Measurements from ENCODE around the gene NEK11. TPM values are rescaled to one million over a fixed set of nuclear protein-coding genes. Genes with fewer than 3 reads are reported as not detected.

Gene NEK11
- total RNA-seq, 1 donor from 2014 or later = 7.1 TPM

DNA sequence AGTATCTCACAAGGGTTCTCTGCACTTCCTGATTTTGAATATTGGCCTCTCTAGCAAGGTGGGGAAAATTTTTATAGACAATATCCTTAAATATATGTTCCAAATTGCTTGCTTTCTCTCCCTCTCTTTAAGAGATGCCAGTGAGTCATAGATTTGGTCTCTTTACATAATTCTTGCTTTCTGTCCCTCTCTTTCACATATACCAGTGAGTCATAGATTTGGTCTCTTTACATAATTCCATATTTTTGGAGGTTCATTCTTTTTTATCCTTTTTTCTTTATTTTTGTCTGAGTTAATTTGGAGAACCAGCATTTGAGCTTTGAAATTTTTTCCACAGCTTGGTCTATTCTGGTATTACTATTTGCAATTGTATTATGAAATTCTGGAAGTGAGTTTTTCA, 277.2 kb downstream of the NEK11 start:
- no peak overlapping the region for H3K4me3 ChIP-seq (ENCODE audit: insufficient read depth, low read depth, low read length)
- no peaks in the 10 kb centered on the region for H3K4me1 ChIP-seq (ENCODE audit: insufficient read depth, low read length)
- Mint-ChIP-seq H3K36me3 (ENCODE audit: low read depth, unreplicated experiment) (no peaks in the 10 kb centered on the region), H3K9me3 (ENCODE audit: unreplicated experiment) (no peaks in the 10 kb centered on the region), H3K4me1 (ENCODE audit: low read depth, unreplicated experiment) (no peaks in the 10 kb centered on the region), H3K4me3 (ENCODE audit: unreplicated experiment) (no peak overlapping the region), H3K27me3 (ENCODE audit: low read depth, unreplicated experiment) (no peaks in the 10 kb centered on the region), H3K27ac (ENCODE audit: unreplicated experiment) (no peak overlapping the region)
- no peaks in the 10 kb centered on the region for H3K36me3 ChIP-seq (ENCODE audit: insufficient read depth, low read length)
- H3K79me2 ChIP-seq (ENCODE audit: insufficient read depth, low read length) = no peaks in the 10 kb centered on the region
- no peaks in the 10 kb centered on the region for H3K27me3 ChIP-seq (ENCODE audit: insufficient read depth, low read length)
- H3K9me3 ChIP-seq (ENCODE audit: insufficient read depth, low read depth, low read length) = no peaks in the 10 kb centered on the region
- TF ChIP-seq, protein P1, sequence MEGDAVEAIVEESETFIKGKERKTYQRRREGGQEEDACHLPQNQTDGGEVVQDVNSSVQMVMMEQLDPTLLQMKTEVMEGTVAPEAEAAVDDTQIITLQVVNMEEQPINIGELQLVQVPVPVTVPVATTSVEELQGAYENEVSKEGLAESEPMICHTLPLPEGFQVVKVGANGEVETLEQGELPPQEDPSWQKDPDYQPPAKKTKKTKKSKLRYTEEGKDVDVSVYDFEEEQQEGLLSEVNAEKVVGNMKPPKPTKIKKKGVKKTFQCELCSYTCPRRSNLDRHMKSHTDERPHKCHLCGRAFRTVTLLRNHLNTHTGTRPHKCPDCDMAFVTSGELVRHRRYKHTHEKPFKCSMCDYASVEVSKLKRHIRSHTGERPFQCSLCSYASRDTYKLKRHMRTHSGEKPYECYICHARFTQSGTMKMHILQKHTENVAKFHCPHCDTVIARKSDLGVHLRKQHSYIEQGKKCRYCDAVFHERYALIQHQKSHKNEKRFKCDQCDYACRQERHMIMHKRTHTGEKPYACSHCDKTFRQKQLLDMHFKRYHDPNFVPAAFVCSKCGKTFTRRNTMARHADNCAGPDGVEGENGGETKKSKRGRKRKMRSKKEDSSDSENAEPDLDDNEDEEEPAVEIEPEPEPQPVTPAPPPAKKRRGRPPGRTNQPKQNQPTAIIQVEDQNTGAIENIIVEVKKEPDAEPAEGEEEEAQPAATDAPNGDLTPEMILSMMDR (IDR thresholded peaks at IDR 0.05; ENCODE audit: insufficient read depth, low read depth, low read length) = no peak
- no peak for TF ChIP-seq EZH2 (IDR thresholded peaks at IDR 0.05; ENCODE audit: insufficient read depth, low read length)
- no peak overlapping the region for H3K4me2 ChIP-seq (ENCODE audit: low read length)
- no peak overlapping the region for H2AFZ ChIP-seq (ENCODE audit: low read depth, low read length)
- peak; percentile 11 for DNase-seq (ENCODE audit: low read depth)
- H3K27ac ChIP-seq (ENCODE audit: low read depth, low read length) = no peak overlapping the region
- FAIRE-seq = no peak
- H3K9ac ChIP-seq (ENCODE audit: low read length) = no peak overlapping the region
- H4K20me1 ChIP-seq (ENCODE audit: insufficient read depth, low read length) = no peaks in the 10 kb centered on the region

DNA sequence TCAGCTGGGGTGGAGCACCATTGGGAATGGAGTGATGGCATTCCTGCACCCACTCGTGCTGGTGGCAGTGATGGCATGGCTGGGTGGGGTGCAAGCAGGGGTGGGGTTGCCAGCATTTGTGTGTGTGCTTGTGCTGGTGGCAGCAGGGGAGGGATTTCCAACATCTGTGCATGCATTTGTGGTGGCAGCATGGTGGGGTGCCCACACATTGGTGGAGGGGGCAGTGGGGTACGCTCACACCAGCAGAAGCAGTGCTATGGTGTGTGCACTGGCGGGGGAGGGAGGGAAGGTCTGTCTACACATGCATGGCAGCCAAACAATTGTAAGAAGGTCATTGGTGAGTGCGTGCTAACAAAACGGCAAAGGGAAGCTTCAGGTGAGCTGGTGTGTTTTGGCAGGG, 278.2 kb downstream of the NEK11 start:
- H3K9me3 Mint-ChIP-seq (ENCODE audit: unreplicated experiment) = no peaks in the 10 kb centered on the region
- no peaks in the 10 kb centered on the region for H3K4me1 ChIP-seq (ENCODE audit: insufficient read depth, low read length)
- H3K9ac ChIP-seq (ENCODE audit: low read length) = no peak overlapping the region
- H3K4me1 Mint-ChIP-seq (ENCODE audit: low read depth, unreplicated experiment) = no peaks in the 10 kb centered on the region
- no peaks in the 10 kb centered on the region for H3K36me3 ChIP-seq (ENCODE audit: insufficient read depth, low read length)
- no peak overlapping the region for H3K4me2 ChIP-seq (ENCODE audit: low read length)
- no peaks in the 10 kb centered on the region for H3K36me3 Mint-ChIP-seq (ENCODE audit: low read depth, unreplicated experiment)
- no peak overlapping the region for H3K27ac Mint-ChIP-seq (ENCODE audit: unreplicated experiment)
- H2AFZ ChIP-seq (ENCODE audit: low read depth, low read length) = no peak overlapping the region
- no peak overlapping the region for H3K4me3 Mint-ChIP-seq (ENCODE audit: unreplicated experiment)
- no peak for DNase-seq (ENCODE audit: low read depth)
- no peaks in the 10 kb centered on the region for H3K9me3 ChIP-seq (ENCODE audit: insufficient read depth, low read depth, low read length)
- no peaks in the 10 kb centered on the region for H3K27me3 ChIP-seq (ENCODE audit: insufficient read depth, low read length)
- no peaks in the 10 kb centered on the region for H3K79me2 ChIP-seq (ENCODE audit: insufficient read depth, low read length)
- TF ChIP-seq, protein P1 (IDR thresholded peaks at IDR 0.05; ENCODE audit: insufficient read depth, low read depth, low read length) = no peak
- no peak for TF ChIP-seq EZH2 (IDR thresholded peaks at IDR 0.05; ENCODE audit: insufficient read depth, low read length)
- no peaks in the 10 kb centered on the region for H3K27me3 Mint-ChIP-seq (ENCODE audit: low read depth, unreplicated experiment)
- no peak for FAIRE-seq
- no peaks in the 10 kb centered on the region for H4K20me1 ChIP-seq (ENCODE audit: insufficient read depth, low read length)
- H3K4me3 ChIP-seq (ENCODE audit: insufficient read depth, low read depth, low read length) = no peak overlapping the region
- H3K27ac ChIP-seq (ENCODE audit: low read depth, low read length) = no peak overlapping the region

DNA sequence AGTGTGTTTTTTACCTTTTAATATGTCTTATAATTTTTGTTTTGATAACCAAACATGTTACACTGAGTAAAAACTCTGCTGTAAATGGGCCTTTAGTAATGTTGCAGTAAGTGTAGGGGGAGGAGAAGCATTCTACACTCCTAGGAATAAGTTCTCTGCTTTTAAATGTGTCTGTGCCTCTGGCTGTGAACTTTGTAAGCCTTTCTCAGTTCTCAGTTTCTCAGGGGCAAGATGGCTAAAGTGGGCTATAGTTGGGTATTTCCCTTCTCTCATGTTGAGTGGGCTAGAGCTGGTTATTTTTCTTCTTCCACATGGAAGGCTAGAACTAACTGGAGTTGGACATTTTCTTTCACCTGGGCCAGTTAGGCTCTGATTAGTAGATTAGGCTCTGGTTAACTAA, 279.6 kb downstream of the NEK11 start:
- no peak overlapping the region for H2AFZ ChIP-seq (ENCODE audit: low read depth, low read length)
- H4K20me1 ChIP-seq (ENCODE audit: insufficient read depth, low read length) = no peaks in the 10 kb centered on the region
- no peak overlapping the region for H3K4me3 ChIP-seq (ENCODE audit: insufficient read depth, low read depth, low read length)
- H3K27ac ChIP-seq (ENCODE audit: low read depth, low read length) = no peak overlapping the region
- H3K9ac ChIP-seq (ENCODE audit: low read length) = no peak overlapping the region
- DNase-seq (ENCODE audit: low read depth) (no peak), FAIRE-seq (no peak)
- H3K4me2 ChIP-seq (ENCODE audit: low read length) = no peak overlapping the region
- Mint-ChIP-seq H3K36me3 (ENCODE audit: low read depth, unreplicated experiment) (no peaks in the 10 kb centered on the region), H3K27ac (ENCODE audit: unreplicated experiment) (no peak overlapping the region), H3K9me3 (ENCODE audit: unreplicated experiment) (no peaks in the 10 kb centered on the region), H3K27me3 (ENCODE audit: low read depth, unreplicated experiment) (no peaks in the 10 kb centered on the region), H3K4me1 (ENCODE audit: low read depth, unreplicated experiment) (no peaks in the 10 kb centered on the region), H3K4me3 (ENCODE audit: unreplicated experiment) (no peak overlapping the region)
- no peaks in the 10 kb centered on the region for H3K9me3 ChIP-seq (ENCODE audit: insufficient read depth, low read depth, low read length)
- no peaks in the 10 kb centered on the region for H3K4me1 ChIP-seq (ENCODE audit: insufficient read depth, low read length)
- no peak for TF ChIP-seq EZH2 (IDR thresholded peaks at IDR 0.05; ENCODE audit: insufficient read depth, low read length)
- TF ChIP-seq, protein P1 (IDR thresholded peaks at IDR 0.05; ENCODE audit: insufficient read depth, low read depth, low read length) = no peak
- H3K79me2 ChIP-seq (ENCODE audit: insufficient read depth, low read length) = no peaks in the 10 kb centered on the region
- no peaks in the 10 kb centered on the region for H3K36me3 ChIP-seq (ENCODE audit: insufficient read depth, low read length)
- no peaks in the 10 kb centered on the region for H3K27me3 ChIP-seq (ENCODE audit: insufficient read depth, low read length)
